H1 (cell line): ENCODE data around the gene FGF1. TPM values are rescaled to one million over a fixed set of nuclear protein-coding genes. Genes with fewer than 3 reads are reported as not detected.

Source experiments
- CTCF ChIA-PET: fragments of 300-600 bp; sonication (Branson Sonifier 250); formaldehyde crosslinking; loops from one replicate; lab custom pipeline; 2021; ENCODE audit not compliant: partially characterized antibody; lab: Charles Lee
- POLR2A ChIA-PET: fragments of 300-600 bp; sonication (Branson Sonifier 250); formaldehyde crosslinking; loops from one replicate; lab custom pipeline; 2021; ENCODE audit warnings: inconsistent platforms; ENCODE audit not compliant: partially characterized antibody; lab: Charles Lee
- DNase-seq, 2 experiments: peaks; one replicate each; pipeline versions ENCODE4 v3.0.0 to v3.0.0-alpha.2; 2010 to 2022; ENCODE audit warnings: low spot score in 2 of 2, low read depth in 1 of 2, mixed read lengths in 1 of 2
- FAIRE-seq: peaks from 2 replicates; lab custom pipeline; 2011; peaks lifted over from hg19 to GRCh38; lab: Jason Lieb, UNC
- H2AFZ ChIP-seq: 2 replicates; pipeline ENCODE4 v1.8.1; 2012; ENCODE audit warnings: low read length, inconsistent platforms
- H2AK5ac ChIP-seq: 2 replicates; pipeline ENCODE4 v1.6.1; 2013; ENCODE audit warnings: low read depth, low read length
- H2BK120ac ChIP-seq: replicated peaks from 2 replicates; pipeline ENCODE3; 2013; ENCODE audit warnings: low read depth, low read length, inconsistent platforms
- H2BK12ac ChIP-seq: 2 replicates; pipeline ENCODE4 v1.6.1; 2013; ENCODE audit warnings: low read depth, low read length
- H2BK15ac ChIP-seq: 2 replicates; pipeline ENCODE4 v1.6.1; 2013; ENCODE audit warnings: low read length
- H2BK20ac ChIP-seq: 2 replicates; pipeline ENCODE4 v1.6.1; 2013; ENCODE audit warnings: low read length
- H2BK5ac ChIP-seq: 2 replicates; pipeline ENCODE4 v1.6.1; 2013; ENCODE audit warnings: low read depth, low read length
- H3K14ac ChIP-seq: 2 replicates; pipeline ENCODE4 v1.6.1; 2013; ENCODE audit warnings: inconsistent platforms; ENCODE audit not compliant: insufficient read length
- H3K18ac ChIP-seq: 2 replicates; pipeline ENCODE4 v1.6.1; 2013; ENCODE audit warnings: low read length; ENCODE audit errors: extremely low read depth
- H3K23ac ChIP-seq: 2 replicates; pipeline ENCODE4 v1.6.1; 2013; ENCODE audit warnings: inconsistent platforms; ENCODE audit not compliant: insufficient read length
- H3K23me2 ChIP-seq: 2 replicates; pipeline ENCODE4 v1.6.1; 2013; ENCODE audit warnings: low read depth, low read length
- H3K27ac ChIP-seq: 2 replicates; pipeline ENCODE4 v1.6.1; 2011; ENCODE audit warnings: low read depth, low read length, inconsistent platforms
- H3K27me3 ChIP-seq, 4 experiments: replicated peaks in 1 of 4; 1 replicate in 1 of 4; 2 replicates in 3 of 4; pipeline versions ENCODE4 v1.6.1 to v1.8.1; 2011 to 2013; ENCODE audit warnings: low read length in 3 of 4, mild to moderate bottlenecking in 3 of 4, inconsistent platforms in 2 of 4, mixed read lengths in 2 of 4, moderate library complexity in 1 of 4; ENCODE audit not compliant: control insufficient read depth in 3 of 4, insufficient read depth in 3 of 4; ENCODE audit errors: extremely low read depth in 1 of 4
- H3K36me3 ChIP-seq, 4 experiments: 2 replicates each; pipeline versions ENCODE4 v1.6.1 to v1.8.1; 2011 to 2013; ENCODE audit warnings: mild to moderate bottlenecking in 4 of 4, low read length in 3 of 4, moderate library complexity in 2 of 4, control low read depth in 1 of 4, inconsistent platforms in 1 of 4; ENCODE audit not compliant: insufficient read depth in 4 of 4, control insufficient read depth in 2 of 4
- H3K4ac ChIP-seq: replicated peaks from 2 replicates; pipeline ENCODE3; 2013; ENCODE audit warnings: low read length, low read depth, mixed read lengths, inconsistent platforms; ENCODE audit not compliant: insufficient read length
- H3K4me1 ChIP-seq, 4 experiments: replicated peaks in 1 of 4; 1 replicate in 1 of 4; 2 replicates in 3 of 4; pipeline versions ENCODE4 v1.6.1 to v1.8.1; 2011 to 2013; ENCODE audit warnings: low read length in 3 of 4, inconsistent platforms in 2 of 4, mixed read lengths in 1 of 4; ENCODE audit not compliant: insufficient read depth in 4 of 4, control insufficient read depth in 3 of 4
- H3K4me2 ChIP-seq, 2 experiments: 2 replicates each; pipeline versions ENCODE4 v1.6.1 to v1.8.1; 2011 to 2013; ENCODE audit warnings: low read depth in 2 of 2, low read length in 2 of 2, control low read depth in 1 of 2, inconsistent platforms in 1 of 2, mild to moderate bottlenecking in 1 of 2; ENCODE audit not compliant: insufficient read depth in 1 of 2
- H3K4me3 ChIP-seq, 4 experiments: fragments of 200-600, 300-600 bp in 1 of 4; sonication (generic), shearing (Covaris generic), sonication (Bioruptor Twin) in 1 of 4; 2 replicates each; pipeline versions ENCODE4 v1.5.1 to v1.8.1; 2011 to 2016; ENCODE audit warnings: low read length in 4 of 4, low read depth in 3 of 4, control low read depth in 2 of 4, inconsistent platforms in 2 of 4, mild to moderate bottlenecking in 2 of 4, mixed read lengths in 1 of 4, moderate library complexity in 1 of 4; ENCODE audit not compliant: insufficient read depth in 2 of 4; ENCODE audit errors: extremely low read depth in 1 of 4
- H3K56ac ChIP-seq: replicated peaks from 2 replicates; pipeline ENCODE3; 2013; ENCODE audit warnings: low read depth, mild to moderate bottlenecking, mixed read lengths, low read length, inconsistent platforms; ENCODE audit not compliant: insufficient read length
- H3K79me1 ChIP-seq: 2 replicates; pipeline ENCODE4 v1.6.1; 2013; ENCODE audit warnings: low read depth, low read length, control low read depth
- H3K79me2 ChIP-seq, 2 experiments: 2 replicates each; pipeline versions ENCODE4 v1.6.1 to v1.8.1; 2012 to 2013; ENCODE audit warnings: low read length in 2 of 2, mild to moderate bottlenecking in 2 of 2, inconsistent platforms in 1 of 2; ENCODE audit not compliant: insufficient read depth in 2 of 2, control insufficient read depth in 1 of 2
- H3K9ac ChIP-seq, 4 experiments: replicated peaks in 1 of 4; 1 replicate in 1 of 4; 2 replicates in 3 of 4; pipeline versions ENCODE4 v1.6.1 to v1.8.1; 2011 to 2013; ENCODE audit warnings: low read depth in 3 of 4, low read length in 3 of 4, control low read depth in 2 of 4, mild to moderate bottlenecking in 2 of 4, moderate library complexity in 2 of 4, inconsistent platforms in 1 of 4; ENCODE audit errors: extremely low read depth in 1 of 4
- H3K9me3 ChIP-seq, 2 experiments: 2 replicates each; pipeline versions ENCODE4 v1.6.1 to v1.8.1; 2012 to 2013; ENCODE audit warnings: mild to moderate bottlenecking in 2 of 2, moderate library complexity in 2 of 2, control low read depth in 1 of 2, inconsistent platforms in 1 of 2, low read depth in 1 of 2, low read length in 1 of 2, mixed read lengths in 1 of 2; ENCODE audit not compliant: insufficient read depth in 2 of 2
- H4K20me1 ChIP-seq, 2 experiments: replicated peaks in 1 of 2; 2 replicates each; pipeline versions ENCODE3 to v1.8.1; 2011 to 2013; ENCODE audit warnings: inconsistent platforms in 2 of 2, low read length in 2 of 2, mild to moderate bottlenecking in 1 of 2; ENCODE audit not compliant: insufficient read depth in 2 of 2, control insufficient read depth in 1 of 2
- H4K5ac ChIP-seq: 2 replicates; pipeline ENCODE4 v1.6.1; 2013; ENCODE audit warnings: low read length, low read depth, mixed read lengths, inconsistent platforms; ENCODE audit not compliant: insufficient read length
- H4K8ac ChIP-seq: 2 replicates; pipeline ENCODE4 v1.8.0; 2013; ENCODE audit warnings: mild to moderate bottlenecking, moderate library complexity, low read length, inconsistent platforms; ENCODE audit not compliant: insufficient read depth; ENCODE audit errors: extremely low read depth
- H4K91ac ChIP-seq: replicated peaks from 2 replicates; pipeline ENCODE3; 2013; ENCODE audit warnings: low read length, mixed read lengths, inconsistent platforms; ENCODE audit not compliant: insufficient read length
- HDAC6 ChIP-seq: IDR thresholded peaks from one replicate; pipeline ENCODE4 v1.7.1; 2012; ENCODE audit warnings: low read depth, mild to moderate bottlenecking, inconsistent platforms, low read length, moderate library complexity
- YY1 ChIP-seq: IDR thresholded peaks from 2 replicates; pipeline ENCODE4 v1.6.1; 2011; ENCODE audit warnings: low read depth, mild to moderate bottlenecking, low read length
- WGBS, 2 experiments: shearing (Covaris generic) in 1 of 2; methylation state at CpG; one replicate each; pipeline versions ENCODE4 v1.1.6 to v1.1.7; 2013 to 2015; ENCODE audit warnings: low lambda C conversion rate in 2 of 2, mixed read lengths in 2 of 2, inconsistent platforms in 1 of 2, low coverage in 1 of 2, missing lambda C conversion rate in 1 of 2; ENCODE audit not compliant: insufficient replicate concordance in 2 of 2, insufficient coverage in 1 of 2, insufficient read length in 1 of 2; ENCODE audit errors: extremely low coverage in 1 of 2, missing lambda C conversion rate in 1 of 2; 5-methylcytosine and 5-hydroxymethylcytosine counted together
- polyA plus RNA-seq, 7 experiments: library from polyadenylated mRNA; depleted of rRNA in 3 of 7; stranded (reverse) in 5 of 7; unstranded in 2 of 7; fragments of >200 nt in 5 of 7; fragments of 200-250 nt in 2 of 7; gene quantifications; 1 replicate in 5 of 7; 2 replicates in 1 of 7; 4 replicates in 1 of 7; pipeline versions ENCODE4 v1.2.1 to v1.2.3, GENCODE V29; 2011 to 2013; ENCODE audit warnings: missing spikeins in 2 of 7, mixed read lengths in 2 of 7
- total RNA-seq: library from RNA; stranded (reverse); fragmentation: NEBNext Ultra II Directional; extraction: Animal tissue kit (Norgen Biotek cat#: 25700); gene quantifications from 2 replicates; pipeline ENCODE4 v1.2.1, GENCODE V29; 2021

The FGF1 gene
- total and polyA plus RNA-seq, 2 of the 8 experiments (the other 6 are each of a cell fraction or from before 2014, with no cell fraction given), result 0.30 to 0.50 TPM

GRCh38 chr5:142568996-142569335, 116.9 kb downstream of the FGF1 start:
- Histone ChIP-seq H3K23ac (no peak overlapping the region), H3K18ac (no peak overlapping the region), H2BK15ac (no peak overlapping the region), H3K79me1 (no peaks in the 10 kb centered on the region), H3K36me3 (no peaks in the 10 kb centered on the region), H4K5ac (no peak overlapping the region), H3K56ac (no peak overlapping the region), H3K9ac (no peak overlapping the region), H3K4ac (no peak overlapping the region), H2BK12ac (no peak overlapping the region), H2AFZ (no peak overlapping the region), H3K23me2 (no peaks in the 10 kb centered on the region), H4K8ac (no peak overlapping the region), H3K4me3 (no peak overlapping the region), H2BK5ac (no peak overlapping the region), H3K79me2 (no peaks in the 10 kb centered on the region), H3K27ac (no peak overlapping the region), H3K9me3 (no peaks in the 10 kb centered on the region), H3K4me2 (no peak overlapping the region), H2BK20ac (no peak overlapping the region), H2AK5ac (no peak overlapping the region), H4K20me1 (no peaks in the 10 kb centered on the region), H3K4me1 (no peaks in the 10 kb centered on the region), H3K27me3 (no peaks in the 10 kb centered on the region), H3K14ac (no peak overlapping the region), H4K91ac (no peak overlapping the region), H2BK120ac (no peak overlapping the region)
- CTCF ChIA-PET, result no interaction called here
- FAIRE-seq (no peak), DNase-seq (no peak)
- WGBS, 2 experiments, result 84% methylated on average over 3 of the region's 3 CpGs; no CpG with 5 or more reads in 1 of the 2 experiments
- TF ChIP-seq HDAC6, result no peak
- TF ChIP-seq YY1, result no peak
- POLR2A ChIA-PET, result interaction anchor here (1.5 kb wide), 1 partner anchor 244 kb away, joined by 3 read pairs; the partner anchor contains the start of gene SPRY4
